OCI-LY1 (cell line): ENCODE results near the gene PTP4A1.

Source experiments
- EZH2 ChIP-seq: fragments of 200-600 bp; sonication (generic), shearing (Covaris generic); IDR thresholded peaks from 2 replicates; pipeline ENCODE4 v1.8.0; 2017; ENCODE audit warnings: borderline replicate concordance, mixed run types, mild to moderate bottlenecking, antibody characterized with exemption, low read length, moderate library complexity, mixed read lengths
- TF ChIP-seq, protein P1 (sequence below): fragments of 200-600 bp; sonication (generic), shearing (Covaris generic); IDR thresholded peaks from 2 replicates; pipeline ENCODE4 v1.5.1; 2017; ENCODE audit warnings: mild to moderate bottlenecking, antibody characterized with exemption, low read length, moderate library complexity, mixed read lengths

DNA sequence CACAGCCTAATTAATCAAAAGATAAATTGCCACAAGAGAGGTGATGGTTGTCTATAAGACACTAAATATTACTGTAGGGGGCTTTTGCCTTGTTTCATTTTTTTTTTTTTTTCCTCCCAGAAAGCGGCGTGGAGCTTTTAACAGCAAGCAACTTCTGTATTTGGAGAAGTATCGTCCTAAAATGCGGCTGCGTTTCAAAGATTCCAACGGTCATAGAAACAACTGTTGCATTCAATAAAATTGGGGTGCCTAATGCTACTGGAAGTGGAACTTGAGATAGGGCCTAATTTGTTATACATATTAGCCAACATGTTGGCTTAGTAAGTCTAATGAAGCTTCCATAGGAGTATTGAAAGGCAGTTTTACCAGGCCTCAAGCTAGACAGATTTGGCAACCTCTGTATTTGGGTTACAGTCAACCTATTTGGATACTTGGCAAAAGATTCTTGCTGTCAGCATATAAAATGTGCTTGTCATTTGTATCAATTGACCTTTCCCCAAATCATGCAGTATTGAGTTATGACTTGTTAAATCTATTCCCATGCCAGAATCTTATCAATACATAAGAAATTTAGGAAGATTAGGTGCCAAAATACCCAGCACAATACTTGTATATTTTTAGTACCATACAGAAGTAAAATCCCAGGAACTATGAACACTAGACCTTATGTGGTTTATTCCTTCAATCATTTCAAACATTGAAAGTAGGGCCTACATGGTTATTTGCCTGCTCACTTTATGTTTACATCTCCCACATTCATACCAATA is 7.8 kb downstream of the PTP4A1 start:
- TF ChIP-seq, protein P1, sequence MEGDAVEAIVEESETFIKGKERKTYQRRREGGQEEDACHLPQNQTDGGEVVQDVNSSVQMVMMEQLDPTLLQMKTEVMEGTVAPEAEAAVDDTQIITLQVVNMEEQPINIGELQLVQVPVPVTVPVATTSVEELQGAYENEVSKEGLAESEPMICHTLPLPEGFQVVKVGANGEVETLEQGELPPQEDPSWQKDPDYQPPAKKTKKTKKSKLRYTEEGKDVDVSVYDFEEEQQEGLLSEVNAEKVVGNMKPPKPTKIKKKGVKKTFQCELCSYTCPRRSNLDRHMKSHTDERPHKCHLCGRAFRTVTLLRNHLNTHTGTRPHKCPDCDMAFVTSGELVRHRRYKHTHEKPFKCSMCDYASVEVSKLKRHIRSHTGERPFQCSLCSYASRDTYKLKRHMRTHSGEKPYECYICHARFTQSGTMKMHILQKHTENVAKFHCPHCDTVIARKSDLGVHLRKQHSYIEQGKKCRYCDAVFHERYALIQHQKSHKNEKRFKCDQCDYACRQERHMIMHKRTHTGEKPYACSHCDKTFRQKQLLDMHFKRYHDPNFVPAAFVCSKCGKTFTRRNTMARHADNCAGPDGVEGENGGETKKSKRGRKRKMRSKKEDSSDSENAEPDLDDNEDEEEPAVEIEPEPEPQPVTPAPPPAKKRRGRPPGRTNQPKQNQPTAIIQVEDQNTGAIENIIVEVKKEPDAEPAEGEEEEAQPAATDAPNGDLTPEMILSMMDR: no peak
- no peak for TF ChIP-seq EZH2
